SK-N-SH (cell line): ENCODE results near the gene AUTS2. TPM values are rescaled to one million over a fixed set of nuclear protein-coding genes. Genes with fewer than 3 reads are reported as not detected.

Experiments used
- CTCF ChIA-PET: fragments of 300-600, 350-600 bp; formaldehyde crosslinking; extraction: SDS; loops from one replicate; lab custom pipeline; 2021; lab: Yijun Ruan, JAX
- POLR2A ChIA-PET: fragments of 350-600 bp; sonication (Branson Sonifier 250); formaldehyde crosslinking; extraction: SDS; loops from one replicate; lab custom pipeline; 2020; ENCODE audit warnings: antibody characterized with exemption, inconsistent platforms; lab: Yijun Ruan, JAX
- DNase-seq: peaks from one replicate; pipeline ENCODE4 v3.0.0; 2012
- H2AFZ ChIP-seq: fragments of 200-600 bp; sonication (generic); 2 replicates; pipeline ENCODE4 v1.8.1; 2016; ENCODE audit warnings: antibody characterized with exemption, mild to moderate bottlenecking, low read depth
- H3F3A ChIP-seq: fragments of 200-600 bp; sonication (generic); replicated peaks from 2 replicates; pipeline ENCODE3; 2016; ENCODE audit warnings: antibody characterized with exemption, mild to moderate bottlenecking; ENCODE audit not compliant: insufficient read depth
- H3K27ac ChIP-seq, 2 experiments: fragments of 200-500 bp in 1 of 2; fragments of 200-600 bp in 1 of 2; sonication (Bioruptor generic) in 1 of 2; sonication (generic), shearing (Covaris generic) in 1 of 2; 2 replicates each; pipeline versions ENCODE4 v1.5.1 to v1.6.1; 2014 to 2016; ENCODE audit warnings: low read depth in 2 of 2, inconsistent platforms in 1 of 2, low read length in 1 of 2, mild to moderate bottlenecking in 1 of 2, mixed read lengths in 1 of 2
- H3K27me3 ChIP-seq: fragments of 200-600 bp; sonication (generic), shearing (Covaris generic); 2 replicates; pipeline ENCODE4 v1.6.1; 2016; ENCODE audit warnings: mixed run types; ENCODE audit not compliant: insufficient read depth
- H3K36me3 ChIP-seq, 2 experiments: fragments of 200-500 bp in 1 of 2; fragments of 200-600 bp in 1 of 2; sonication (Bioruptor generic) in 1 of 2; sonication (generic) in 1 of 2; replicated peaks in 1 of 2; 2 replicates each; pipeline versions ENCODE3 to v1.5.1; 2014 to 2016; ENCODE audit warnings: low read length in 1 of 2, mild to moderate bottlenecking in 1 of 2; ENCODE audit not compliant: insufficient read depth in 2 of 2, control insufficient read depth in 1 of 2
- H3K4me1 ChIP-seq, 2 experiments: fragments of 200-500 bp in 1 of 2; fragments of 200-600 bp in 1 of 2; sonication (Bioruptor generic) in 1 of 2; sonication (generic), shearing (Covaris generic) in 1 of 2; 2 replicates each; pipeline versions ENCODE4 v1.5.1 to v1.6.1; 2014 to 2016; ENCODE audit warnings: low read depth in 1 of 2, low read length in 1 of 2, mixed run types in 1 of 2; ENCODE audit not compliant: insufficient read depth in 2 of 2, control insufficient read depth in 1 of 2
- H3K4me2 ChIP-seq: fragments of 200-600 bp; sonication (generic), shearing (Covaris generic); 2 replicates; pipeline ENCODE4 v1.6.1; 2017; ENCODE audit warnings: mixed run types
- H3K4me3 ChIP-seq, 2 experiments: fragments of 200-500 bp in 1 of 2; fragments of 200-600 bp in 1 of 2; sonication (Bioruptor generic) in 1 of 2; sonication (generic), shearing (Covaris generic) in 1 of 2; 2 replicates each; pipeline versions ENCODE4 v1.5.1 to v1.8.1; 2014 to 2016; ENCODE audit warnings: low read depth in 2 of 2, inconsistent platforms in 1 of 2, low read length in 1 of 2, mild to moderate bottlenecking in 1 of 2, mixed read lengths in 1 of 2, moderate library complexity in 1 of 2
- H3K79me2 ChIP-seq: fragments of 200-600 bp; sonication (generic); 2 replicates; pipeline ENCODE4 v1.8.1; 2017; ENCODE audit warnings: mild to moderate bottlenecking; ENCODE audit not compliant: insufficient read depth
- H3K9ac ChIP-seq: fragments of 200-600 bp; sonication (generic); 2 replicates; pipeline ENCODE4 v1.6.1; 2017; ENCODE audit warnings: mixed run types
- H3K9me2 ChIP-seq: fragments of 200-600 bp; sonication (generic); 2 replicates; pipeline ENCODE4 v1.6.1; 2017; ENCODE audit warnings: mixed run types
- H3K9me3 ChIP-seq: fragments of 200-600 bp; sonication (generic); 2 replicates; pipeline ENCODE4 v1.6.1; 2017; ENCODE audit warnings: mixed run types, mild to moderate bottlenecking, moderate library complexity
- H4K20me1 ChIP-seq: fragments of 200-600 bp; sonication (generic); 2 replicates; pipeline ENCODE4 v1.6.1; 2017; ENCODE audit warnings: mild to moderate bottlenecking, mixed run types; ENCODE audit not compliant: insufficient read depth
- EP300 ChIP-seq, 2 experiments: IDR thresholded peaks; 2 replicates each; pipeline versions ENCODE4 v1.4.0 to v1.6.1; 2012; ENCODE audit warnings: borderline replicate concordance in 1 of 2, low read depth in 1 of 2, low read length in 1 of 2
- GATA2 ChIP-seq: sonication (generic); formaldehyde crosslinking; IDR thresholded peaks from 2 replicates; pipeline ENCODE4 v1.5.0; 2020; ENCODE audit warnings: mild to moderate bottlenecking, missing genetic modification reagents
- MEF2A ChIP-seq: IDR thresholded peaks from 2 replicates; pipeline ENCODE4 v1.4.0; 2012; ENCODE audit warnings: low read depth, borderline replicate concordance
- NFIC ChIP-seq: IDR thresholded peaks from 2 replicates; pipeline ENCODE4 v1.4.0; 2012; ENCODE audit warnings: borderline replicate concordance
- NRF1 ChIP-seq: IDR thresholded peaks from 2 replicates; pipeline ENCODE4 v1.6.1; 2012; ENCODE audit warnings: low read depth, mild to moderate bottlenecking, low read length
- RAD21 ChIP-seq: IDR thresholded peaks from 2 replicates; pipeline ENCODE4 v1.6.1; 2012; ENCODE audit warnings: mild to moderate bottlenecking, low read length
- RCOR1 ChIP-seq: fragments of 150-350 bp; IDR thresholded peaks from 2 replicates; pipeline ENCODE4 v1.6.1; 2017; ENCODE audit warnings: antibody characterized with exemption, low read length
- RFX5 ChIP-seq: IDR thresholded peaks from 2 replicates; pipeline ENCODE4 v1.6.1; 2012; ENCODE audit warnings: mild to moderate bottlenecking, improper control_type of control experiment, low read length
- TEAD4 ChIP-seq: IDR thresholded peaks from 2 replicates; pipeline ENCODE4 v1.4.0; 2012; ENCODE audit warnings: mild to moderate bottlenecking, borderline replicate concordance; ENCODE audit not compliant: insufficient read depth
- WGBS: methylation state at CpG from one replicate; pipeline ENCODE4 v1.1.6; 2017; ENCODE audit warnings: low lambda C conversion rate; 5-methylcytosine and 5-hydroxymethylcytosine counted together
- polyA plus RNA-seq, 3 experiments: library from polyadenylated mRNA; depleted of rRNA; stranded (reverse); fragments of >200 nt; gene quantifications; 2 replicates each; pipeline ENCODE4 v1.2.3, GENCODE V29; 2012
- TF ChIP-seq, protein P1 (sequence below): IDR thresholded peaks from 2 replicates; pipeline ENCODE4 v1.4.0; 2012; ENCODE audit warnings: low read depth, borderline replicate concordance
- TF ChIP-seq, protein P2 (sequence below): fragments of 150-350 bp; IDR thresholded peaks from 2 replicates; pipeline ENCODE4 v1.6.1; 2016; ENCODE audit warnings: mild to moderate bottlenecking, low read depth, low read length
- TF ChIP-seq, protein P3 (sequence below): IDR thresholded peaks from 2 replicates; pipeline ENCODE4; 2012
- TF ChIP-seq, protein P4 (sequence below): IDR thresholded peaks from 2 replicates; pipeline ENCODE4 v1.6.1; 2012; ENCODE audit warnings: mild to moderate bottlenecking, low read depth, low read length, moderate library complexity

AUTS2 gene
- polyA plus RNA-seq, 1 of the 3 experiments (the other 2 are of a cell fraction): 15.6 TPM

DNA sequence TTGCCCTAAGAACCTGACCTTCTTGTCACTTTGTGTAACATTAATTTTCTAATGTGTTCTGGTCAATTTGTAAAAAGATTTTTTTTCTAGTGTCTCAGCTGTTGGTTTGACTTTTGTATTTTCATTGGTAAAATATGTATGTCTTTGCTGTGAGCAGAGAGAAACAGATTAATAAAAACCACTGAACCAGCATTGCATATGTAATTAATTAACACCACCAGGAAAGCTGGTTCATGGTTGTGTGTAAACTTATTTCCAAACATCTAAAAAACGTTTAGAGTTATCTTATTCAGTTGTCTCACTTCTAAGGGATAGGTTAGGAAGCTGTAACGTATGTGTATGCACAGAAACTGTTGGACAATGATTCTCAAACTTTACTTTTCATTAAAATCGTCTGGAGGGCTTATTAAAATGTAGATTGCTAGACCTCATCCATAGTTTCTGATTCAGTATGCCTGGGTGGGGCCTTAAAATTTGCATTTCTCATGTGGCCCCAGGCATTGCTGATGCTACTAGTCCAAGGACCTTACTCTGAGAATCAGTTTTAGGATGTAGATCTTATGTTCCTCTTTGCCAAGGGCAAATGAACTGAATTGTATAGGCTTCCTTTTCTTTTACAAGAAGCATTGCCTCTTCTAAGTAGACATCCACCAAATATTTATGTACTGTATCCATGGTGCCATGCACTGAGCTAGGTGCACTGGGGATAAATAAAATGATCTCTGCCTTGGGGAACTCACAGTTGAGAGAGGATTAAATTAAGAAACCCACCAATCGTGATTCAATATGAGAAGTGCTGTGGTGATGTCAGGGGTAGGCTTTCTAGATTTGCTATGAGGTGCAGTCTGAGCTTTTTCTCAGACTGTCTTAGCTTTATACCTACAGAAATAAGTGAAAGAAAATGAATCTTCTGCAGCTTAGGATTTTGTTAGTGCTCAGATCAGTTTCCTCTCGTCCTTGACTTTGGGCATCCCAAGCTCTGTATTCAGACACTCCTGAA lies 98.7 kb downstream of the AUTS2 start (continued):
- TF ChIP-seq, protein P1, sequence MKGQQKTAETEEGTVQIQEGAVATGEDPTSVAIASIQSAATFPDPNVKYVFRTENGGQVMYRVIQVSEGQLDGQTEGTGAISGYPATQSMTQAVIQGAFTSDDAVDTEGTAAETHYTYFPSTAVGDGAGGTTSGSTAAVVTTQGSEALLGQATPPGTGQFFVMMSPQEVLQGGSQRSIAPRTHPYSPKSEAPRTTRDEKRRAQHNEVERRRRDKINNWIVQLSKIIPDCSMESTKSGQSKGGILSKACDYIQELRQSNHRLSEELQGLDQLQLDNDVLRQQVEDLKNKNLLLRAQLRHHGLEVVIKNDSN: no peak
- no peak for TF ChIP-seq RFX5

DNA sequence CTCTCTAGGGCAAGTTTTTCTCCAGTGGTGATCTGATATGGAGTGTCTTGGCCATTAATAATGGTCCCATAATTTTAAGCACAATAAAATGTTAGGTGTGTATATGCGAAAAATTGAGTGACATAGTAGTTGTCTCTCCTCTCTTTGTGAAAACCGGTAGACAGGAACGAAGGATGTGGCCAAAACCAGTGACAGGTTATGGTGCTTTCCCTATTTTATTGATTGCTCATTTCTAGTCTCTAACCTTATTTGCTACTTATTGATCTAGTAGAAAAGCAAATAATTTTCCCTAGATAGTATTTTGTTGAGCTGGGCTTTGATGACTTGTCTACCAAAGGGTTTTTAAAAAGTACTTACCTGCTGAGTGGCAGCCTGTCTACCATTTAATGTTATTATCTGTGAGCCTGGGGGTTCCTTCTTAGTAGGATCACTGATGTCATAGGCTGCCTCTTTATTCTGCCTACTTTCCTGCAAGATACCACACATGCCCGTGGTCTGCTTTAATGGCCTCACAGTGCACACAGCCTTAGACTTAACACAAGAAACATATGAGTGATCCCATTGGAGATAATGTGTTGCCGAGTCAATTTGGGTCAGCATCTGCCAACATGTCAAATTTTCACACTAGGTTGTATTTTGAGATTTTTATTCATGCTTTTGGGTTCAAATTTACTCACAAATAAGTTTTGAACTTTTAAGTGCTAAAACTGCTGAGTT lies 100.0 kb downstream of the AUTS2 start:
- peaks cover 48% of the 10 kb centered on the region for H4K20me1 ChIP-seq
- H3K36me3 ChIP-seq: no peaks in the 10 kb centered on the region
- POLR2A ChIA-PET: no interaction called here
- H3K9ac ChIP-seq: no peak overlapping the region
- H3K9me3 ChIP-seq: no peaks in the 10 kb centered on the region
- peaks cover 7% of the 10 kb centered on the region for H3K79me2 ChIP-seq
- peaks cover 8 to 39% of the 10 kb centered on the region in 2 experiments; a peak in 3 of 4 replicates for H3K4me1 ChIP-seq
- CTCF ChIA-PET: interaction anchor here (1.1 kb wide), 1 partner anchor 21 kb away, joined by 5 read pairs; no protein-coding TSS in a partner anchor
- peak; percentile 39 for DNase-seq
- no peak overlapping the region for H2AFZ ChIP-seq
- H3F3A ChIP-seq: no peaks in the 10 kb centered on the region
- H3K27me3 ChIP-seq: no peaks in the 10 kb centered on the region
- TF ChIP-seq MEF2A (no peak), RCOR1 (no peak), NRF1 (no peak), RAD21 (peak; percentile 22; the same call in 1 of the 2 replicates), TEAD4 (no peak), GATA2 (peak; percentile 69), NFIC (no peak), EP300 (IDR thresholded peaks at IDR 0.05; ENCODE audit: borderline replicate concordance in 1 of 2, low read depth in 1 of 2, low read length in 1 of 2) (peak in 1 of 2 experiments; percentile 43; a peak in 1 of 4 replicates)
- TF ChIP-seq, protein P2, sequence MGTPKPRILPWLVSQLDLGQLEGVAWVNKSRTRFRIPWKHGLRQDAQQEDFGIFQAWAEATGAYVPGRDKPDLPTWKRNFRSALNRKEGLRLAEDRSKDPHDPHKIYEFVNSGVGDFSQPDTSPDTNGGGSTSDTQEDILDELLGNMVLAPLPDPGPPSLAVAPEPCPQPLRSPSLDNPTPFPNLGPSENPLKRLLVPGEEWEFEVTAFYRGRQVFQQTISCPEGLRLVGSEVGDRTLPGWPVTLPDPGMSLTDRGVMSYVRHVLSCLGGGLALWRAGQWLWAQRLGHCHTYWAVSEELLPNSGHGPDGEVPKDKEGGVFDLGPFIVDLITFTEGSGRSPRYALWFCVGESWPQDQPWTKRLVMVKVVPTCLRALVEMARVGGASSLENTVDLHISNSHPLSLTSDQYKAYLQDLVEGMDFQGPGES: no peak
- TF ChIP-seq, protein P3, sequence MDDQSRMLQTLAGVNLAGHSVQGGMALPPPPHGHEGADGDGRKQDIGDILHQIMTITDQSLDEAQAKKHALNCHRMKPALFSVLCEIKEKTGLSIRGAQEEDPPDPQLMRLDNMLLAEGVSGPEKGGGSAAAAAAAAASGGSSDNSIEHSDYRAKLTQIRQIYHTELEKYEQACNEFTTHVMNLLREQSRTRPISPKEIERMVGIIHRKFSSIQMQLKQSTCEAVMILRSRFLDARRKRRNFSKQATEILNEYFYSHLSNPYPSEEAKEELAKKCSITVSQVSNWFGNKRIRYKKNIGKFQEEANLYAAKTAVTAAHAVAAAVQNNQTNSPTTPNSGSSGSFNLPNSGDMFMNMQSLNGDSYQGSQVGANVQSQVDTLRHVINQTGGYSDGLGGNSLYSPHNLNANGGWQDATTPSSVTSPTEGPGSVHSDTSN: no peak
- TF ChIP-seq, protein P4, sequence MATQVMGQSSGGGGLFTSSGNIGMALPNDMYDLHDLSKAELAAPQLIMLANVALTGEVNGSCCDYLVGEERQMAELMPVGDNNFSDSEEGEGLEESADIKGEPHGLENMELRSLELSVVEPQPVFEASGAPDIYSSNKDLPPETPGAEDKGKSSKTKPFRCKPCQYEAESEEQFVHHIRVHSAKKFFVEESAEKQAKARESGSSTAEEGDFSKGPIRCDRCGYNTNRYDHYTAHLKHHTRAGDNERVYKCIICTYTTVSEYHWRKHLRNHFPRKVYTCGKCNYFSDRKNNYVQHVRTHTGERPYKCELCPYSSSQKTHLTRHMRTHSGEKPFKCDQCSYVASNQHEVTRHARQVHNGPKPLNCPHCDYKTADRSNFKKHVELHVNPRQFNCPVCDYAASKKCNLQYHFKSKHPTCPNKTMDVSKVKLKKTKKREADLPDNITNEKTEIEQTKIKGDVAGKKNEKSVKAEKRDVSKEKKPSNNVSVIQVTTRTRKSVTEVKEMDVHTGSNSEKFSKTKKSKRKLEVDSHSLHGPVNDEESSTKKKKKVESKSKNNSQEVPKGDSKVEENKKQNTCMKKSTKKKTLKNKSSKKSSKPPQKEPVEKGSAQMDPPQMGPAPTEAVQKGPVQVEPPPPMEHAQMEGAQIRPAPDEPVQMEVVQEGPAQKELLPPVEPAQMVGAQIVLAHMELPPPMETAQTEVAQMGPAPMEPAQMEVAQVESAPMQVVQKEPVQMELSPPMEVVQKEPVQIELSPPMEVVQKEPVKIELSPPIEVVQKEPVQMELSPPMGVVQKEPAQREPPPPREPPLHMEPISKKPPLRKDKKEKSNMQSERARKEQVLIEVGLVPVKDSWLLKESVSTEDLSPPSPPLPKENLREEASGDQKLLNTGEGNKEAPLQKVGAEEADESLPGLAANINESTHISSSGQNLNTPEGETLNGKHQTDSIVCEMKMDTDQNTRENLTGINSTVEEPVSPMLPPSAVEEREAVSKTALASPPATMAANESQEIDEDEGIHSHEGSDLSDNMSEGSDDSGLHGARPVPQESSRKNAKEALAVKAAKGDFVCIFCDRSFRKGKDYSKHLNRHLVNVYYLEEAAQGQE: no peak
- H3K4me2 ChIP-seq: no peak overlapping the region
- H3K27ac ChIP-seq: peak overlapping the region in 1 of 2 experiments; percentile 43; a peak in 2 of 4 replicates
- no peak overlapping the region for H3K4me3 ChIP-seq
- WGBS: 83% methylated on average over 5 of the region's 5 CpGs
- no peaks in the 10 kb centered on the region for H3K9me2 ChIP-seq
